Trophoblast cell (in vitro differentiated cells and primary cell): ENCODE measurements around the gene OCLN.

Experiments used
- DNase-seq, 2 donors: peaks; one replicate each; pipeline ENCODE4 v3.0.0-alpha.2; 2016
- H2AFZ ChIP-seq: 2 replicates; pipeline ENCODE4 v1.6.1; 2013; ENCODE audit warnings: low read length, moderate library complexity, mild to moderate bottlenecking; ENCODE audit not compliant: insufficient read depth, poor library complexity
- H2AK5ac ChIP-seq: 2 replicates; pipeline ENCODE4 v1.6.1; 2013; ENCODE audit warnings: mild to moderate bottlenecking, low read length
- H2BK120ac ChIP-seq: 2 replicates; pipeline ENCODE4 v1.6.1; 2013; ENCODE audit warnings: low read length, mild to moderate bottlenecking, moderate library complexity; ENCODE audit not compliant: insufficient read depth, poor library complexity
- H2BK12ac ChIP-seq: 2 replicates; pipeline ENCODE4 v1.6.1; 2013; ENCODE audit warnings: mild to moderate bottlenecking, low read length, moderate library complexity
- H2BK5ac ChIP-seq: 2 replicates; pipeline ENCODE4 v1.6.1; 2013; ENCODE audit warnings: low read length, low read depth, moderate library complexity, mild to moderate bottlenecking; ENCODE audit not compliant: poor library complexity
- H3K14ac ChIP-seq: 2 replicates; pipeline ENCODE4 v1.6.1; 2013; ENCODE audit warnings: mild to moderate bottlenecking, low read length
- H3K18ac ChIP-seq: 2 replicates; pipeline ENCODE4 v1.6.1; 2013; ENCODE audit warnings: mild to moderate bottlenecking, low read length
- H3K23ac ChIP-seq: 2 replicates; pipeline ENCODE4 v1.6.1; 2013; ENCODE audit warnings: low read length
- H3K27ac ChIP-seq: 2 replicates; pipeline ENCODE4 v1.5.1; 2013; ENCODE audit warnings: low read depth, mild to moderate bottlenecking, inconsistent platforms, low read length, moderate library complexity
- H3K27me3 ChIP-seq: 2 replicates; pipeline ENCODE4 v1.6.1; 2013; ENCODE audit warnings: inconsistent platforms, mild to moderate bottlenecking, low read length, moderate library complexity; ENCODE audit not compliant: insufficient read depth
- H3K36me3 ChIP-seq, 2 experiments: 1 replicate in 1 of 2; 2 replicates in 1 of 2; pipeline ENCODE4 v1.6.1; 2013; ENCODE audit warnings: low read length in 2 of 2, mild to moderate bottlenecking in 2 of 2, moderate library complexity in 1 of 2; ENCODE audit not compliant: insufficient read depth in 2 of 2, control insufficient read depth in 1 of 2
- H3K4ac ChIP-seq: 2 replicates; pipeline ENCODE4 v1.6.1; 2013; ENCODE audit warnings: low read depth, mild to moderate bottlenecking, low read length, moderate library complexity
- H3K4me1 ChIP-seq, 2 experiments: 1 replicate in 1 of 2; 2 replicates in 1 of 2; pipeline ENCODE4 v1.6.1; 2013; ENCODE audit warnings: low read length in 2 of 2, mild to moderate bottlenecking in 2 of 2, moderate library complexity in 1 of 2; ENCODE audit not compliant: insufficient read depth in 2 of 2, control insufficient read depth in 1 of 2
- H3K4me2 ChIP-seq: 2 replicates; pipeline ENCODE4 v1.6.1; 2013; ENCODE audit warnings: inconsistent platforms, mild to moderate bottlenecking, low read length, moderate library complexity
- H3K4me3 ChIP-seq: 2 replicates; pipeline ENCODE4 v1.5.1; 2013; ENCODE audit warnings: mild to moderate bottlenecking, low read depth, low read length, inconsistent platforms
- H3K79me1 ChIP-seq: one replicate; pipeline ENCODE4 v1.6.1; 2013; ENCODE audit warnings: low read length
- H3K79me2 ChIP-seq: 2 replicates; pipeline ENCODE4 v1.6.1; 2013; ENCODE audit warnings: low read length, mild to moderate bottlenecking; ENCODE audit not compliant: control insufficient read depth, insufficient read depth, poor library complexity
- H3K9ac ChIP-seq: 2 replicates; pipeline ENCODE4 v1.6.1; 2013; ENCODE audit warnings: mild to moderate bottlenecking, low read length
- H3K9me3 ChIP-seq: 2 replicates; pipeline ENCODE4 v1.6.1; 2013; ENCODE audit warnings: low read depth, mild to moderate bottlenecking, control low read depth, inconsistent platforms, low read length; ENCODE audit not compliant: insufficient read depth
- H4K12ac ChIP-seq: 2 replicates; pipeline ENCODE4 v1.6.1; 2013; ENCODE audit warnings: low read depth, mild to moderate bottlenecking, low read length, moderate library complexity
- H4K8ac ChIP-seq: 2 replicates; pipeline ENCODE4 v1.6.1; 2013; ENCODE audit warnings: low read depth, mild to moderate bottlenecking, low read length, moderate library complexity
- H4K91ac ChIP-seq: one replicate; pipeline ENCODE4 v1.6.1; 2013; ENCODE audit warnings: low read depth, mild to moderate bottlenecking, low read length, moderate library complexity
- WGBS: extraction: QIAGEN DNeasy Blood & Tissue Kit; methylation state at CpG from one replicate; pipeline ENCODE4 v1.1.7; 2013; ENCODE audit warnings: missing lambda C conversion rate; ENCODE audit not compliant: insufficient read length, insufficient coverage; ENCODE audit errors: extremely low coverage; 5-methylcytosine and 5-hydroxymethylcytosine counted together

OCLN gene

DNA sequence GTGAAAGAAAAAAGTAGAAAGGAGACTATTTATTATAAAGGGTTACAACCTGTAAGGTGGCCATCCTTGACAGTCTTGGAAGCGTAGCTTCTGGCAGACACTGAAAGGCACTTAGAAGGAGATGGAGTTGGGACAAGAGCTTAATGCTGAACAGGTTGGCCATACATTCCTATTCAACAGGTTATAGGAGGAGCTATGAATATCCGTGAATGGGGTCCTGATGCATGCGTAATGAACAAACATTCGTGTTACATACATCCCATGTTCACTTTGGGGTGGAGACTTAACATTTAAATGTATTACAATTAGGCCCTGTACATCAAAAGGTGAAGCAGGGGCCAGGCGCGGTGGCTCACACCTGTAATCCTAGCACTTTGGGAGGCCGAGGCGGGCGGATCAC lies 34.1 kb downstream of the OCLN start:
- no CpG with 5 or more reads among the region's 9 CpGs for WGBS
- Histone ChIP-seq H3K23ac (no peak overlapping the region), H3K79me2 (no peaks in the 10 kb centered on the region), H2AK5ac (no peak overlapping the region), H4K12ac (no peak overlapping the region), H3K4me2 (no peak overlapping the region), H3K27ac (no peak overlapping the region), H3K18ac (no peak overlapping the region), H2AFZ (no peak overlapping the region), H3K9me3 (no peaks in the 10 kb centered on the region), H2BK12ac (no peak overlapping the region), H3K9ac (no peak overlapping the region), H4K8ac (no peak overlapping the region), H2BK5ac (no peak overlapping the region), H3K4ac (no peak overlapping the region), H3K4me3 (no peak overlapping the region), H3K79me1 (peaks cover 4% of the 10 kb centered on the region), H4K91ac (no peak overlapping the region), H2BK120ac (no peak overlapping the region), H3K14ac (no peak overlapping the region), H3K4me1 (peaks cover 4 to 12% of the 10 kb centered on the region in 2 experiments), H3K27me3 (no peaks in the 10 kb centered on the region), H3K36me3 (no peaks in the 10 kb centered on the region)
- no peak for DNase-seq

DNA sequence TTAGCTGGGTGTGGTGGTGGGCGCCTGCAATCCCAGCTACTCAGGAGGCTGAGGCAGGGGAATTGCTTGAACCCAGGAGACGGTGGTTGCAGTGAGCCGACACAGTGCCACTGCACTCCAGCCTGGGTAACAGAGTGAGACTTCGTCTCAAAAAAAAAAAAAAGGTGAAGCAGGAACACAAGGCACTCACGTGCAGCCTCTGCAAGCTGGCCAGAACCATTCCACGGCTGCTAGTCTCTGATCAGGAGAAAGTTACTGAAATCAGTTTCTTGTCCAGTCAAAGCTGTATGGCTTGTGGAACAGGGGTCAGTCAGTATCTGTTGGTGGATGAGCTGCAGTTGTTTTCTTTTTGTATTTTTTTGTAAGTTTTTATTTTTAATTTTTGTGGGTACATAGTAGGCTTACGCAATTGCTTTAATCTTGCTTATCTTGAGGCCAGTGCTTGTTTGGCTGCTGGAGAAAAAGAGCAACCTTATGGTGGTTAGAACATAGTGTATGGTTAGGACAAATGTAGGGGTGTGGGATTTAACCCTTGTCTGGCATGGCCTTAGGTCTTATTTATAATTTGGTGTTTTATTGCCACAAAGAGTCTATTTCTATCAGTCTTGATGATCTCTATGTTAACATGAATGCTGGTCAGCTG lies 34.7 kb downstream of the OCLN start:
- H3K23ac ChIP-seq: no peak overlapping the region
- H2BK120ac ChIP-seq: peak overlapping the region; percentile 31
- H3K4me2 ChIP-seq: peak overlapping the region; percentile 17
- H3K36me3 ChIP-seq: no peaks in the 10 kb centered on the region
- peak overlapping the region; percentile 39 for H3K27ac ChIP-seq
- H3K18ac ChIP-seq: no peak overlapping the region
- peak overlapping the region; percentile 54 for H4K8ac ChIP-seq
- H3K9me3 ChIP-seq: no peaks in the 10 kb centered on the region
- no peak overlapping the region for H3K9ac ChIP-seq
- no peak overlapping the region for H3K4ac ChIP-seq
- no peak overlapping the region for H3K4me3 ChIP-seq
- H2AK5ac ChIP-seq: no peak overlapping the region
- DNase-seq: no peak
- peaks cover 4 to 12% of the 10 kb centered on the region in 2 experiments for H3K4me1 ChIP-seq
- H3K27me3 ChIP-seq: no peaks in the 10 kb centered on the region
- no peak overlapping the region for H2BK5ac ChIP-seq
- no peak overlapping the region for H2BK12ac ChIP-seq
- H4K91ac ChIP-seq: peak overlapping the region; percentile 65
- WGBS: no CpG with 5 or more reads among the region's 7 CpGs
- no peak overlapping the region for H2AFZ ChIP-seq
- H3K79me1 ChIP-seq: peaks cover 4% of the 10 kb centered on the region
- no peak overlapping the region for H3K14ac ChIP-seq
- H4K12ac ChIP-seq: no peak overlapping the region
- H3K79me2 ChIP-seq: no peaks in the 10 kb centered on the region

DNA sequence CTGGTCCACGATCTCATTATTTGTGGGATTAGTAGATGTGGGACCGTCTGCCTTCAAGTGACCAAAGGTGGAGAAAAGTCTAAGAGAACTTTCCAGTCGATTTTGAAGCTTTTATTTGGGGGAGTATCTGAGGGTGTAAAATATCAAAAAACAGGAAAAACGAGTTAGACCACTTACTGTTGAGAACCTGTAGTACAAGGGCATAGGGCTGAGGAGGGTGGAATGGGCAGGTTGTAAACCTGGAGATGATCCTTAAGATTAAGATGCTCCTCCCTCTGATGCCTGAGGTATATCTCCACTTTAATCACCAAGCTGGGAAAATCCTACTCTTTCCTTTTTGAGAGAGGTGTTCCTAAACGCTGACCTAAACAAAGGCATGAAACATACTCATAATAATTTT lies 35.4 kb downstream of the OCLN start:
- H3K36me3 ChIP-seq: no peaks in the 10 kb centered on the region
- H4K8ac ChIP-seq: no peak overlapping the region
- WGBS: no CpG with 5 or more reads among the region's 5 CpGs
- H3K4me1 ChIP-seq: peaks cover 4 to 12% of the 10 kb centered on the region in 2 experiments
- peak; percentile 26 to 62 for DNase-seq
- H3K4me2 ChIP-seq: peak overlapping the region; percentile 17
- H4K91ac ChIP-seq: no peak overlapping the region
- H3K4ac ChIP-seq: no peak overlapping the region
- no peak overlapping the region for H3K4me3 ChIP-seq
- H3K14ac ChIP-seq: no peak overlapping the region
- no peaks in the 10 kb centered on the region for H3K9me3 ChIP-seq
- no peak overlapping the region for H2AFZ ChIP-seq
- H3K27me3 ChIP-seq: no peaks in the 10 kb centered on the region
- H3K79me2 ChIP-seq: no peaks in the 10 kb centered on the region
- H2BK12ac ChIP-seq: no peak overlapping the region
- peak overlapping the region; percentile 14 for H3K27ac ChIP-seq
- no peak overlapping the region for H3K9ac ChIP-seq
- H2BK5ac ChIP-seq: no peak overlapping the region
- no peak overlapping the region for H3K18ac ChIP-seq
- H2BK120ac ChIP-seq: peak overlapping the region; percentile 31
- no peak overlapping the region for H2AK5ac ChIP-seq
- no peak overlapping the region for H4K12ac ChIP-seq
- H3K79me1 ChIP-seq: peaks cover 4% of the 10 kb centered on the region
- no peak overlapping the region for H3K23ac ChIP-seq

DNA sequence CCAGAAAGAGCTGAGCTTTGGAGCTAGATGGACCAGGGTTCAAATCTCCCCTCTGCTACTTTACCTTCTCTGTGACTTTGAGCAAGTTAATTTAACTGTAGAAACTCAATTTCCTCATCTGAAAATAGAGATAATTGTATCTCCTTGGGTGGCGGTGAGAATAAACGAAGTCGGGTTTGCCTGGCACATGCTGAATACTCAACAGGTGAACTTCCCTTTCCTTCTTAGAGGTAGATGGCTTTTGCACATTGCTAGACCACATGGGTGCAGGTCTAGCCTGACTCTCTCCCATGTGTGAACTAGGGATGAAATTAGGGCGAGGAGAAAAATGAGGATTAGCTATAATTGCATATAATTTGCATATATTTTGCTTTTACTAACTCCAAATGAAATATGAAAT lies 36.0 kb downstream of the OCLN start:
- no peaks in the 10 kb centered on the region for H3K27me3 ChIP-seq
- H3K79me1 ChIP-seq: peaks cover 4% of the 10 kb centered on the region
- H3K23ac ChIP-seq: no peak overlapping the region
- H4K12ac ChIP-seq: no peak overlapping the region
- no peak overlapping the region for H3K4me3 ChIP-seq
- peak overlapping the region; percentile 7 for H3K27ac ChIP-seq
- H2BK120ac ChIP-seq: no peak overlapping the region
- H3K18ac ChIP-seq: no peak overlapping the region
- H4K8ac ChIP-seq: no peak overlapping the region
- H3K36me3 ChIP-seq: no peaks in the 10 kb centered on the region
- H2AK5ac ChIP-seq: no peak overlapping the region
- H2BK5ac ChIP-seq: no peak overlapping the region
- peaks cover 4 to 12% of the 10 kb centered on the region in 2 experiments for H3K4me1 ChIP-seq
- no peak overlapping the region for H4K91ac ChIP-seq
- no peak overlapping the region for H2BK12ac ChIP-seq
- WGBS: no CpG with 5 or more reads among the region's 4 CpGs
- no peak overlapping the region for H3K4me2 ChIP-seq
- H2AFZ ChIP-seq: no peak overlapping the region
- H3K79me2 ChIP-seq: no peaks in the 10 kb centered on the region
- H3K4ac ChIP-seq: no peak overlapping the region
- no peak overlapping the region for H3K9ac ChIP-seq
- no peak for DNase-seq
- H3K14ac ChIP-seq: no peak overlapping the region
- no peaks in the 10 kb centered on the region for H3K9me3 ChIP-seq
